Eye (tissue), 1 donor: ENCODE results near the gene HOXD10.
A peak's percentile ranks its signal among the peaks of the same experiment; 100 is the strongest.

Experiments used
- DNase-seq: peaks from one replicate; pipeline ENCODE4 v3.0.0-alpha.2; 2015

Gene HOXD10

GRCh38 chr2:176096243-176096985 is 20.2 kb upstream of the HOXD10 start:
- DNase-seq, result peak; percentile 81

- DNase-seq, result peak; percentile 94
These were observed 19.4 kb upstream of the HOXD10 start for GRCh38 chr2:176096986-176097819.

DNA sequence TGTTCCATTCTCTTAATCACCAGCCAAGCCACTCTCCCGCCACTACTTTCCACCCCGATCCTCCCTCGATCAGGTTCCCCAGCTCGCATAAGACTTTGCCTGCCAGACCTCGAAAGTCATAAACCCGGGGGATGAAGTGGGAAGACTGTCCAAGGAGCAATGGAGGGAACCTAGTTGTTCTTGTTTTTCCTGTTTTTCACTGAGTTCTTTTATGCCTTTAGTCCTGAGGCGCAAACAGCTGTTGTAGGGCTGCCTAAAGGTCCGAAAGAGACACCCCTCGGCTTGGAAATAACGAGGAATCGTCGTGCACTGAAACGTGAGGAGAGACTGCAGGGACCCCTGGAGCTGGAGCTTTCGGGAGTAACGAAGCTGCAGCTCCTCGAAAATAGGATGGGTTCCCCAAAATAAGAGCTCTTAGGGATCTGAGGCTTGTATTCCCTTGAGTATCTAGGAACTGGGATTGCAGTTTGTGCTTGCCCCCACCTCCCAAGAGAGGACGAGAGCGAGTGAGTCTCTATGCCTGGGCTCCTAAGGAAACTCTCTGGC is 18.7 kb upstream of the HOXD10 start:
- no peak for DNase-seq

DNA sequence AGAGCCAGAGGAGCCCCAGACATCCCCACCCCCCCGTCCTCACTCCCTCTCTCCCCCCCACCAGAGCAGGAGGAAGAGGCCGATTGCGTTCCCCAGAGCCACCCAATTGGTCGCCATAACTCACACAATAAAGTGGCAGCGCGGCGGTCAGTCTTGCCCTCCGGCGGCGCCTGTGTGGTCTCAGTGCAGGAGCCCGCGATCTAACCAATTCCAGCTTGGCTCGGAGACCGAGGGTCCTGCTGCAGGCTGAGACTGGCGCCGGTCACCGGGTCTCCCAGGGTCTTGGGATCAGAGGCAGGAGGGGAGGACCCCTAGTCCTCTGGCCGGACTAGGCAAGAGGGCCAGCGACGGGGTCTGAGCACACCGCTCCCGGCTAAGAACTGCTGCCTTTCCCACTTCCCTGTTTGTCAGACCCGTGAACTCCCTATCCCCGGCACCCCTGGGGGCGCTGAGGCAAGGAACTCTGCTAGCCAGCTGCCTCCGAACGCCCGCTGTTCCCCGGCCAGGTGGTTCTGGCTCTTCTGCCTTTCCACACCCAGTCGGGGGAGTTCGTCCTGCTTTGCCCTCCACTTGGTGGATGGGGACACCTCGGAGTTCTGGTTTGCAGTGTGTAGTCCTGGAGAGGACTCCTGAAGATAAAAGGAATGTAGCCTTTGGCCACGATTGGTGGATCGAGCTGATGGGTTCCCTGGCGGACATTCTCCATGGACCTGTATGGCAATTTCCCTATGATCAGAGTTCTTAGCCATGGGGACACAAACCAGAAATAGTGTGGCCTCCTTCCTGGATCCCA is 18.0 kb upstream of the HOXD10 start:
- DNase-seq, result no peak

DNA sequence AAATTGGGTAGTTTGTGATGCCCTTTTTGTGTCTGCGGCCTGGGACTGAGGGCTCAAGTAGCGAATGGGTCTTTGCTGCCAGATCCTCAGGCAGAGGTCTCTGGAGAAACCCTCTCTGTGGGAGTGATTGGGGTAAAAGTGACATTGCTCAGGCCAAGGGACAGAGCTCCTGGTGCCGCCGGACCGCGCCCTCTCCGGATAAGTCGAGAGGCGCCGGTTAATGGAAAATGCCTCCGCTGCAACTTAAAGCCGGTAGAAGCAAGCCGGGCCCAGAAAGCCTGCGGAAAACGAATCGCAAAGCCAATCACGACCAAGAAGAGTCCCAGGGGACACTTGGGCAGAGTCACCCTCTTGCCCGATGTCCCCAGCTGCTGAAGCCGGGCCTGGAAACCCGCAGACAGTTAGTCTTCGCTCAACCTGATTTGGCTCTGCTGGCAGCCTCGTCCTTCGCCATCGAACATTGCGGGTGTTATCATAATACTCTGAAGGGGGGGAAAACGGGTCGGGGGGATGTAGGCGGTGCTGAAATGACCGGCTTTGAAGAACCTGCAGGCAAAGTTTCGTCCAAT is 17.3 kb upstream of the HOXD10 start:
- no peak for DNase-seq

- DNase-seq, result no peak
These were observed 16.6 kb upstream of the HOXD10 start, which contains the start of gene HOXD12 for GRCh38 chr2:176099728-176100546. HOXD12 (plus strand) TSS chr2:176099795; CDS start chr2:176099802, 7 bp downstream.

GRCh38 chr2:176100547-176101140 is 15.9 kb upstream of the HOXD10 start:
- DNase-seq, result no peak

DNA sequence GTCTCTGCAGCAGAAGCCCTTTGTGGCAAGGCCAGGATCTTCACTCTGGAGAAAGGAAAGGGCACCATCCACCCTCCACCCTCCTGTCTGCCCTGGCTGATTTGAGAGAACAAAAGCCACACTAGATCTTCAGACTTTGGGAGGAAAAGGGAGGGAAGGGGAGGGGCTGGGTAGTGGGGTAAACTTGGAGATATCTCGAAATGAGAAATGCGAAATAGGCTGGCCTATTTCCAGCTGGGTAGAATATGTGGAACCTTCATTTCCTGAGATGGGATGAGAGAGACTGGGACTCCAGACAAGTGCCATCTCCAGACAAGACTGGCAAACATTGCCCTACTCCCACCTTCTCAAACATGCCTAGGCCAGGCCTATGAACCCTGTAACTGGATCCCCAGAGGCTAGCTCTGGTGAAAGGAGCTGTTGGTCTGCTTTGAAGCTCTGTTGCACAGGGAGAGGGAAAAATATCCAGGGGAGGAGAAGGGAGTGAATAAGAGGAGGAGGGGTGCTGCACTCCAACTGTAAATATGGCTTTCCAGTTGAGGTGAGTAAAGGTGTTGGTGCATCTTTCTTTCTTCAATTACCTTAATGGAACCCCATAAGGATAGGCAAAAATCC is 15.3 kb upstream of the HOXD10 start:
- DNase-seq, result no peak

- DNase-seq, result no peak
These were observed 14.7 kb upstream of the HOXD10 start for GRCh38 chr2:176101842-176102241.

GRCh38 chr2:176102309-176102866 is 14.2 kb upstream of the HOXD10 start:
- DNase-seq, result no peak

DNA sequence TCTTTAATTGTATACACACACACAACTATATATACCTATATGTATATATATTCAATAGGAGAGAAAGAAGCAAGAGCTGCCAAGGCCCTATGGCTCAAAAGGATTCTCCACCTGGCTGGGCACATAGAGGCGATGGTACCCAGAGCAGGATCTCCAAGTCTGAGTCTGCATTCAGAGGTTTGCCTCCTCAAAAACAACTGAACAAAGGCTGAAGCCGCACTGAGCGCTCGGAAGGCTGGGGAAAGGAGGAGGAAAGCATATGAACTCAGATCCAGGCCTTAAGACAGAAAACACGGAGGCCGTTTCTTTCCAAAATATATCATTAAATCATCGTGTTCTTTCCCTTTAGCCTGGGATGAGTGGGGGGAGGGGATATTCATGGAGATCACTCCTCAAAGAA is 13.4 kb upstream of the HOXD10 start:
- no peak for DNase-seq

GRCh38 chr2:176103742-176104315 is 12.7 kb upstream of the HOXD10 start:
- no peak for DNase-seq

DNA sequence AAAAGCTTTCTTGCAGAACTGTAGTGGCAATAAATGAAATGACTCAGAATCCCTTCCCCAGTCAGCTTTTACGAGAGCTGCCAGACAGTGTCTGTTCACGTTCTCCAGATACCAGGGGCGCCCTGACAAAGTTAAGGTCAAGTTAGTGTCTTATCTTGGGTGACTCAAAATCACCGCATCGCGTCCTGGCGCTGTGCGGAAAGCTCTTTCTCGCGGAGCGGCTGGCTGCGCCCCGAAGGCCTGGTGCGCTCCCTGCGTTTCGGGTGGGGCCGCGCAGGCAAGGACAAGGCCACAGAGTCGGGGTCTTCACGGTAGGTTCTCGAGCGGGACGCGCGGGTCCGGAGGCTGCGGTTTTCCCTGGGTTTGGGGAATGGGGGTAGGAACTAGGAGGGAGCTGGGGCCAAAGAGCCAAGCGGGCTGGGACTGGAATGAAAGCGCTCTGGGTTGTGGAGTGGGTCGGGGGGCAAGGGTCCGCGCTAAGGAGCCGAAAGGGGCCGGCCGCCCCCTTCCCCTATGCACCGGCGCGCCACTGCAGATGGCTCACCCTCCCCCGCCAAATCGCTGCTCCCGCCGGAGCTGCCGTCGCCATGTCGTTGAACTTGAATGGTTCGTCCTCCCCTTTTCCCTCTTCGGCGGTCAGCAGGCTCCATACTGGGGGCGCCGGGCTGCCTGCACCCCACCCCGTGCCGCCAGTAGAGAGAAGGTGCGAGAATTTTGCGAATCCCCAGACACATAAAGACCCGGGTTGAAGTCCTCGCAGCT is 12.1 kb upstream of the HOXD10 start:
- DNase-seq, result peak; percentile 67

GRCh38 chr2:176105078-176105729 is 11.4 kb upstream of the HOXD10 start:
- DNase-seq, result no peak

GRCh38 chr2:176105730-176106580 is 10.6 kb upstream of the HOXD10 start:
- no peak for DNase-seq

GRCh38 chr2:176106581-176107539 is 9.7 kb upstream of the HOXD10 start, which contains the start of gene HOXD11:
HOXD11 (plus strand) TSS chr2:176107280; CDS start chr2:176107356, 76 bp downstream.
- DNase-seq, result no peak
